ENCODE data around the gene EN1. TPM values are rescaled to one million over a fixed set of nuclear protein-coding genes. Genes with fewer than 3 reads are reported as not detected.

The EN1 gene
- polyA plus RNA-seq, 2 of the 4 experiments (the other 2 are of a cell fraction) = 0.06 to 0.92 TPM

- Histone ChIP-seq H3K4me2 (no peak overlapping the region), H3K27ac (no peak overlapping the region), H3K4me3 (no peak overlapping the region), H3K9me3 (no peaks in the 10 kb centered on the region), H3K4me1 (no peaks in the 10 kb centered on the region; the same call in 2 of the 3 replicates)
- TF ChIP-seq HDAC2 (IDR thresholded peaks at IDR 0.05) (no peak), FOSL2 (IDR thresholded peaks at IDR 0.05) (no peak), FOSL2 (CRISPR knock-in tag; IDR thresholded peaks at IDR 0.05) (no peak), ZC3H11A (IDR thresholded peaks at IDR 0.05) (no peak), CBX2 (IDR thresholded peaks at IDR 0.05; ENCODE audit: borderline replicate concordance, low read depth) (no peak), RFX5 (IDR thresholded peaks at IDR 0.05) (no peak), FOXS1 (CRISPR knock-in tag; IDR thresholded peaks at IDR 0.05) (no peak), GATA3 (IDR thresholded peaks at IDR 0.05; ENCODE audit: borderline replicate concordance) (no peak), MAZ (IDR thresholded peaks at IDR 0.05; ENCODE audit: borderline replicate concordance, low read depth, low read length) (no peak), EP300 (IDR thresholded peaks at IDR 0.05) (no peak), FOSB (CRISPR knock-in tag; IDR thresholded peaks at IDR 0.05) (no peak), CHD4 (IDR thresholded peaks at IDR 0.05; ENCODE audit: borderline replicate concordance) (no peak), USF2 (IDR thresholded peaks at IDR 0.05) (no peak), HEYL (CRISPR knock-in tag; IDR thresholded peaks at IDR 0.05) (no peak), PHF8 (IDR thresholded peaks at IDR 0.05; ENCODE audit: borderline replicate concordance, low read depth) (no peak), ZNF302 (CRISPR knock-in tag; IDR thresholded peaks at IDR 0.05) (no peak), MAFK (IDR thresholded peaks at IDR 0.05; ENCODE audit: partially characterized antibody) (no peak)
- TF ChIP-seq, protein P1, sequence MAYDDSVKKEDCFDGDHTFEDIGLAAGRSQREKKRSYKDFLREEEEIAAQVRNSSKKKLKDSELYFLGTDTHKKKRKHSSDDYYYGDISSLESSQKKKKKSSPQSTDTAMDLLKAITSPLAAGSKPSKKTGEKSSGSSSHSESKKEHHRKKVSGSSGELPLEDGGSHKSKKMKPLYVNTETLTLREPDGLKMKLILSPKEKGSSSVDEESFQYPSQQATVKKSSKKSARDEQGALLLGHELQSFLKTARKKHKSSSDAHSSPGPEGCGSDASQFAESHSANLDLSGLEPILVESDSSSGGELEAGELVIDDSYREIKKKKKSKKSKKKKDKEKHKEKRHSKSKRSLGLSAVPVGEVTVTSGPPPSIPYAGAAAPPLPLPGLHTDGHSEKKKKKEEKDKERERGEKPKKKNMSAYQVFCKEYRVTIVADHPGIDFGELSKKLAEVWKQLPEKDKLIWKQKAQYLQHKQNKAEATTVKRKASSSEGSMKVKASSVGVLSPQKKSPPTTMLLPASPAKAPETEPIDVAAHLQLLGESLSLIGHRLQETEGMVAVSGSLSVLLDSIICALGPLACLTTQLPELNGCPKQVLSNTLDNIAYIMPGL (CRISPR knock-in tag; IDR thresholded peaks at IDR 0.05; ENCODE audit: borderline replicate concordance) = no peak
- TF ChIP-seq, protein P2, sequence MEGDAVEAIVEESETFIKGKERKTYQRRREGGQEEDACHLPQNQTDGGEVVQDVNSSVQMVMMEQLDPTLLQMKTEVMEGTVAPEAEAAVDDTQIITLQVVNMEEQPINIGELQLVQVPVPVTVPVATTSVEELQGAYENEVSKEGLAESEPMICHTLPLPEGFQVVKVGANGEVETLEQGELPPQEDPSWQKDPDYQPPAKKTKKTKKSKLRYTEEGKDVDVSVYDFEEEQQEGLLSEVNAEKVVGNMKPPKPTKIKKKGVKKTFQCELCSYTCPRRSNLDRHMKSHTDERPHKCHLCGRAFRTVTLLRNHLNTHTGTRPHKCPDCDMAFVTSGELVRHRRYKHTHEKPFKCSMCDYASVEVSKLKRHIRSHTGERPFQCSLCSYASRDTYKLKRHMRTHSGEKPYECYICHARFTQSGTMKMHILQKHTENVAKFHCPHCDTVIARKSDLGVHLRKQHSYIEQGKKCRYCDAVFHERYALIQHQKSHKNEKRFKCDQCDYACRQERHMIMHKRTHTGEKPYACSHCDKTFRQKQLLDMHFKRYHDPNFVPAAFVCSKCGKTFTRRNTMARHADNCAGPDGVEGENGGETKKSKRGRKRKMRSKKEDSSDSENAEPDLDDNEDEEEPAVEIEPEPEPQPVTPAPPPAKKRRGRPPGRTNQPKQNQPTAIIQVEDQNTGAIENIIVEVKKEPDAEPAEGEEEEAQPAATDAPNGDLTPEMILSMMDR (IDR thresholded peaks at IDR 0.05) = no peak
- 78% methylated on average over 42 of the region's 47 CpGs for WGBS (ENCODE audit: missing lambda C conversion rate)
- ATAC-seq = no peak
- ChIA-PET POLR2A (no interaction called here), CTCF (interaction anchor here (1.3 kb wide), 1 partner anchor 14 kb away, joined by 3 read pairs; no protein-coding TSS in a partner anchor)
- no peak for DNase-seq (ENCODE audit: low read depth in 1 of 2, low spot score in 1 of 2)
- no peak for FAIRE-seq
Observed at GRCh38 chr2:118841828-118842461, 5.5 kb downstream of the EN1 start.

- Histone ChIP-seq H3K27ac (no peak overlapping the region), H3K4me3 (no peak overlapping the region), H3K4me2 (no peak overlapping the region), H3K4me1 (peaks cover 4% of the 10 kb centered on the region; the same call in 1 of the 3 replicates), H3K9me3 (no peaks in the 10 kb centered on the region)
- 83% methylated on average over 20 of the region's 20 CpGs for WGBS (ENCODE audit: missing lambda C conversion rate)
- CTCF ChIA-PET = interaction anchor here (1.3 kb wide), 1 partner anchor 14 kb away, joined by 3 read pairs; no protein-coding TSS in a partner anchor
- ATAC-seq (no peak), DNase-seq (ENCODE audit: low read depth in 1 of 2, low spot score in 1 of 2) (no peak), FAIRE-seq (no peak)
- POLR2A ChIA-PET = no interaction called here
- TF ChIP-seq MYC (IDR thresholded peaks at IDR 0.05; ENCODE audit: borderline replicate concordance, low read length) = no peak
- no peak for TF ChIP-seq CBX8 (IDR thresholded peaks at IDR 0.05)
- TF ChIP-seq RAD21 (conservative IDR thresholded peaks at IDR 0.05 in 1 of 2, IDR thresholded peaks at IDR 0.05 in 1 of 2) = no peak
- TF ChIP-seq ZNF302 (CRISPR knock-in tag; IDR thresholded peaks at IDR 0.05) = no peak
- no peak for TF ChIP-seq ZFP36 (IDR thresholded peaks at IDR 0.05; ENCODE audit: borderline replicate concordance, partially characterized antibody)
- TF ChIP-seq TP53 (CRISPR knock-in tag; IDR thresholded peaks at IDR 0.05) = no peak
- no peak for TF ChIP-seq MAZ (IDR thresholded peaks at IDR 0.05; ENCODE audit: borderline replicate concordance, low read depth, low read length)
- no peak for TF ChIP-seq JUNB (IDR thresholded peaks at IDR 0.05)
- no peak for TF ChIP-seq PHF8 (IDR thresholded peaks at IDR 0.05; ENCODE audit: borderline replicate concordance, low read depth)
Observed at GRCh38 chr2:118841450-118841827, 6.0 kb downstream of the EN1 start.

Data from A549 (cell line).